Prostate gland (tissue), 2 donors: ENCODE data around the gene TMEM144. TPM values are rescaled to one million over a fixed set of nuclear protein-coding genes. Genes with fewer than 3 reads are reported as not detected.

ENCODE experiments used
- DNase-seq: peaks from one replicate; pipeline ENCODE4 v3.0.0-alpha.2; 2019; ENCODE audit warnings: low spot score
- H3K27ac ChIP-seq, 2 donors: fragments of 200-600 bp; sonication (generic); 2 replicates each; pipeline ENCODE4 v1.5.1; 2017 to 2019
- H3K27me3 ChIP-seq: fragments of 200-600 bp; sonication (generic); replicated peaks from 2 replicates; pipeline ENCODE4 v1.5.1; 2019; ENCODE audit not compliant: insufficient read depth
- H3K36me3 ChIP-seq, 2 donors: fragments of 200-600 bp; sonication (generic); 1 replicate in 1 of 2; 2 replicates in 1 of 2; pipeline versions ENCODE4 v1.5.1 to v1.8.1; 2017 to 2019
- H3K4me1 ChIP-seq: fragments of 200-600 bp; sonication (generic); replicated peaks from 2 replicates; pipeline ENCODE4 v1.5.1; 2019
- H3K4me3 ChIP-seq, 2 donors: fragments of 200-600 bp; sonication (generic); 2 replicates each; pipeline ENCODE4 v1.5.1; 2017 to 2019
- H3K9me3 ChIP-seq: fragments of 200-600 bp; sonication (generic); 2 replicates; pipeline ENCODE4 v1.5.1; 2017
- CTCF ChIP-seq, 4 experiments: fragments of 200-600 bp in 2 of 4; fragments of 450-650 bp in 2 of 4; sonication (generic) in 2 of 4; IDR thresholded peaks; 1 replicate in 3 of 4; 2 replicates in 1 of 4; pipeline ENCODE4 v1.5.1; 2016 to 2019; ENCODE audit warnings: antibody characterized with exemption in 4 of 4, mild to moderate bottlenecking in 2 of 4, moderate library complexity in 2 of 4
- POLR2A ChIP-seq: fragments of 450-650 bp; IDR thresholded peaks from one replicate; pipeline ENCODE4 v1.6.1; 2016; ENCODE audit warnings: antibody characterized with exemption, mild to moderate bottlenecking
- POLR2AphosphoS5 ChIP-seq: sonication (generic); formaldehyde crosslinking; IDR thresholded peaks from one replicate; pipeline ENCODE4 v1.6.1; 2017; ENCODE audit warnings: antibody characterized with exemption
- WGBS: methylation state at CpG from one replicate; pipeline ENCODE4 v1.1.5; 2018; 5-methylcytosine and 5-hydroxymethylcytosine counted together
- intact Hi-C: fragments of 100-400 bp; cut with DNase I; formaldehyde crosslinking; loops from one replicate; pipeline ENCODE4 v1.14.2; 2022
- total RNA-seq, 2 donors: library from RNA; depleted of rRNA; stranded (reverse); fragments of >200 nt; gene quantifications; one replicate each; pipeline ENCODE4 v1.1.0, GENCODE V29; 2016

TMEM144 gene
- total RNA-seq, 2 donors from 2014 or later: 7.5 to 8.1 TPM

DNA sequence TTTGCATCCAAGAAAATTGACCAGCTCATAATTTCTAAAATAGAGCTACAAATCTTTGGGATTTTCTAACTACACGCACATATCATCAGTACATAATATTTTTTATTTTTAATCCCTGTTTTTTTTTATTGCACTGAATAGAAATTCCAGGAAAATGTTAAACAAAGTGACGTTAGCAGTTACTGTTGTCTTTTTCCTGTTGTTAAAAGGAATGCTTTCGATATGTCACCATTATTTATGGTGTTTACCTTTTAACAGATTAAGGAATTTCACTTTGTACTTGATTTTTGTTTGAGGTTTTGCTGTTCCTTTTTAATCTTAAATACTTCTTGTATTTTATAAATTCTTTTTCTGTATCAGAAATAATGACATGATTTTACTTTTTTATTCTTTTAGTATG is 89.7 kb downstream of the TMEM144 start:
- WGBS: 23% methylated on average over 3 of the region's 3 CpGs
- Histone ChIP-seq H3K9me3 (no peaks in the 10 kb centered on the region), H3K4me3 (no peak overlapping the region), H3K36me3 (no peaks in the 10 kb centered on the region), H3K27me3 (no peaks in the 10 kb centered on the region), H3K4me1 (no peaks in the 10 kb centered on the region), H3K27ac (no peak overlapping the region)
- intact Hi-C loops: no loop called here
- TF ChIP-seq POLR2A: no peak
- TF ChIP-seq CTCF (IDR thresholded peaks at IDR 0.05): no peak
- no peak for DNase-seq

GRCh38 chr4:158302076-158302866 is 92.0 kb downstream of the TMEM144 start:
- intact Hi-C loops: no loop called here

GRCh38 chr4:158304694-158305093 is 94.4 kb downstream of the TMEM144 start:
- no peak overlapping the region for H3K27ac ChIP-seq
- TF ChIP-seq POLR2AphosphoS5: no peak
- TF ChIP-seq CTCF (IDR thresholded peaks at IDR 0.05): no peak
- TF ChIP-seq POLR2A: no peak
- intact Hi-C loops: no loop called here
- no peak for DNase-seq
- no peak overlapping the region for H3K4me3 ChIP-seq
- no peaks in the 10 kb centered on the region for H3K4me1 ChIP-seq
- H3K36me3 ChIP-seq: no peaks in the 10 kb centered on the region
- WGBS: 57% methylated on average over 1 of the region's 1 CpG
- H3K9me3 ChIP-seq: no peaks in the 10 kb centered on the region
- no peaks in the 10 kb centered on the region for H3K27me3 ChIP-seq

More at GRCh38 chr4:158302076-158302866, 92.0 kb downstream of the TMEM144 start:
- H3K4me1 ChIP-seq: no peaks in the 10 kb centered on the region
- no peaks in the 10 kb centered on the region for H3K27me3 ChIP-seq
- H3K27ac ChIP-seq: no peak overlapping the region
- H3K9me3 ChIP-seq: no peaks in the 10 kb centered on the region
- no peak overlapping the region for H3K4me3 ChIP-seq
- DNase-seq: no peak
- TF ChIP-seq POLR2AphosphoS5 (no peak), POLR2A (no peak), CTCF (IDR thresholded peaks at IDR 0.05) (no peak)
- 56% methylated on average over 2 of the region's 2 CpGs for WGBS
- no peaks in the 10 kb centered on the region for H3K36me3 ChIP-seq

Other genes with a start within 250 kb of the TMEM144 start
- 10 to 100 TPM; 20.2 to 27.3 TPM for gene GASK1B, start 37.5 kb upstream of the TMEM144 start, total RNA-seq